Measurements from ENCODE around the gene HIBADH.

GRCh38 chr7:27685893-27686292 lies 23.2 kb upstream of the HIBADH start:
- TF ChIP-seq CTCF (IDR thresholded peaks at IDR 0.05) (no peak), ZFX (IDR thresholded peaks at IDR 0.05; ENCODE audit: borderline replicate concordance) (no peak)
